Loucy (cell line): ENCODE data around the gene PHF13.

Experiments
- EZH2phosphoT487 ChIP-seq: fragments of 200-600 bp; IDR thresholded peaks from 2 replicates; pipeline ENCODE4 v1.6.1; 2018; ENCODE audit warnings: antibody characterized with exemption, mild to moderate bottlenecking, moderate library complexity, borderline replicate concordance
- TF ChIP-seq, protein P1 (sequence below): fragments of 200-600 bp; sonication (generic); conservative IDR thresholded peaks from 2 replicates; pipeline ENCODE4 v1.5.1; 2014; ENCODE audit warnings: mild to moderate bottlenecking, antibody characterized with exemption, low read length

DNA sequence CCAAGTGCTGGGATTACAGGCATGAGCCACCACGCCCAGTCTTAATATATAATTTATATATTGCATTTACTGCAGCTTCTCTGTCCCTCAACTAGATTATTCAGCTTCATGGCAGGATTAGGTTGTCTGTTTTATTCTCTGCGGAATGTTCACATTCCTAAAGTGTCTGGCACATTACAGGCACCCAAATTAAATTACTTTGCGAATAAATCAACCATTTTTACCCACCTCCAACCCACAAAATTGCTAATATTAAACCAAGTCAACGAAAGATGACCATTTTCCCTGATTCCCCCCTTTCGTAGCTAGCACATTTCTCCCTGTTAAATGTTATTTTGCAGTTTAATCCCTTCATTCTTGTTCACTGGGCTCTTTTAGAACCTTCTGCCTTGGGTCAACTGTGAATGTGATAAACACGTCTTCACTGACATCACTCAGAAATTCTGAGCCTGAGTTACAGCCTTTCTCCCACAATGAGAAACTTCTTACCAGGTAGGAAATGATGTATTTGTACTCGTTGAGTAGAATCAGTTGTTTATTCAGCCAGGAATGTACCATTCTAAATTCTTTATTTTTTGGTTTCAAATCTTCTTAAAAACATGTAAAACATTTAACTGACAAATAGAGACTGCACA lies 47.0 kb downstream of the PHF13 start:
- TF ChIP-seq, protein P1, sequence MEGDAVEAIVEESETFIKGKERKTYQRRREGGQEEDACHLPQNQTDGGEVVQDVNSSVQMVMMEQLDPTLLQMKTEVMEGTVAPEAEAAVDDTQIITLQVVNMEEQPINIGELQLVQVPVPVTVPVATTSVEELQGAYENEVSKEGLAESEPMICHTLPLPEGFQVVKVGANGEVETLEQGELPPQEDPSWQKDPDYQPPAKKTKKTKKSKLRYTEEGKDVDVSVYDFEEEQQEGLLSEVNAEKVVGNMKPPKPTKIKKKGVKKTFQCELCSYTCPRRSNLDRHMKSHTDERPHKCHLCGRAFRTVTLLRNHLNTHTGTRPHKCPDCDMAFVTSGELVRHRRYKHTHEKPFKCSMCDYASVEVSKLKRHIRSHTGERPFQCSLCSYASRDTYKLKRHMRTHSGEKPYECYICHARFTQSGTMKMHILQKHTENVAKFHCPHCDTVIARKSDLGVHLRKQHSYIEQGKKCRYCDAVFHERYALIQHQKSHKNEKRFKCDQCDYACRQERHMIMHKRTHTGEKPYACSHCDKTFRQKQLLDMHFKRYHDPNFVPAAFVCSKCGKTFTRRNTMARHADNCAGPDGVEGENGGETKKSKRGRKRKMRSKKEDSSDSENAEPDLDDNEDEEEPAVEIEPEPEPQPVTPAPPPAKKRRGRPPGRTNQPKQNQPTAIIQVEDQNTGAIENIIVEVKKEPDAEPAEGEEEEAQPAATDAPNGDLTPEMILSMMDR, result no peak
- no peak for TF ChIP-seq EZH2phosphoT487
